VCaP (cell line): Measurements from ENCODE around the gene CPSF3.
"Not testable (repeated sequence)": the region's sequence is repeated elsewhere in the genome, so short reads cannot be mapped to it uniquely, and the experiment has no call there.

Experiments used
- H3K27ac ChIP-seq: fragments of 450-650 bp; 2 replicates; pipeline ENCODE4 v1.5.1; 2017
- TF ChIP-seq, protein P1 (sequence below): fragments of 450-650 bp; conservative IDR thresholded peaks from 2 replicates; pipeline ENCODE4 v1.5.1; 2017; ENCODE audit warnings: mild to moderate bottlenecking, moderate library complexity

Gene CPSF3

GRCh38 chr2:9508931-9509330 is 85.5 kb downstream of the CPSF3 start:
- TF ChIP-seq, protein P1, sequence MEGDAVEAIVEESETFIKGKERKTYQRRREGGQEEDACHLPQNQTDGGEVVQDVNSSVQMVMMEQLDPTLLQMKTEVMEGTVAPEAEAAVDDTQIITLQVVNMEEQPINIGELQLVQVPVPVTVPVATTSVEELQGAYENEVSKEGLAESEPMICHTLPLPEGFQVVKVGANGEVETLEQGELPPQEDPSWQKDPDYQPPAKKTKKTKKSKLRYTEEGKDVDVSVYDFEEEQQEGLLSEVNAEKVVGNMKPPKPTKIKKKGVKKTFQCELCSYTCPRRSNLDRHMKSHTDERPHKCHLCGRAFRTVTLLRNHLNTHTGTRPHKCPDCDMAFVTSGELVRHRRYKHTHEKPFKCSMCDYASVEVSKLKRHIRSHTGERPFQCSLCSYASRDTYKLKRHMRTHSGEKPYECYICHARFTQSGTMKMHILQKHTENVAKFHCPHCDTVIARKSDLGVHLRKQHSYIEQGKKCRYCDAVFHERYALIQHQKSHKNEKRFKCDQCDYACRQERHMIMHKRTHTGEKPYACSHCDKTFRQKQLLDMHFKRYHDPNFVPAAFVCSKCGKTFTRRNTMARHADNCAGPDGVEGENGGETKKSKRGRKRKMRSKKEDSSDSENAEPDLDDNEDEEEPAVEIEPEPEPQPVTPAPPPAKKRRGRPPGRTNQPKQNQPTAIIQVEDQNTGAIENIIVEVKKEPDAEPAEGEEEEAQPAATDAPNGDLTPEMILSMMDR = no peak
- H3K27ac ChIP-seq = no peak overlapping the region

DNA sequence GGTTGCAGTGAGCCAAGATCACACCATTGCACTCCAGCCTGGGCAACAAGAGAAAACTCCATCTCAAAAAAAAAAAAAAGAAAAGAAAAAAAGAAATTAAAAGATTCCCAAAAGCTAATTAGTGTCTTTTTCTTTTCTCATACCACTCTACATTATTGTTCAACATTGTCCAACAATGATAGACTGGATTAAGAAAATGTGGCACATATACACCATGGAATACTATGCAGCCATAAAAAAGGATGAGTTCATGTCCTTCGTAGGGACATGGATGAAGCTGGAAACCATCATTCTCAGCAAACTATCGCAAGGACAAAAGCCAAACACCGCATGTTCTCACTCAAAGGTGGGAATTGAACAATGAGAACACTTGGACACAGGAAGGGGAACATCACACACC is 90.5 kb downstream of the CPSF3 start:
- H3K27ac ChIP-seq = not testable (repeated sequence)

- H3K27ac ChIP-seq = no peak overlapping the region
- TF ChIP-seq, protein P1 = no peak
Observed at GRCh38 chr2:9517118-9517782, 93.8 kb downstream of the CPSF3 start.

GRCh38 chr2:9518163-9518562 is 94.7 kb downstream of the CPSF3 start:
- H3K27ac ChIP-seq = no peak overlapping the region
- TF ChIP-seq, protein P1 = no peak

GRCh38 chr2:9518780-9519179 is 95.3 kb downstream of the CPSF3 start:
- H3K27ac ChIP-seq = no peak overlapping the region
- TF ChIP-seq, protein P1 = no peak

DNA sequence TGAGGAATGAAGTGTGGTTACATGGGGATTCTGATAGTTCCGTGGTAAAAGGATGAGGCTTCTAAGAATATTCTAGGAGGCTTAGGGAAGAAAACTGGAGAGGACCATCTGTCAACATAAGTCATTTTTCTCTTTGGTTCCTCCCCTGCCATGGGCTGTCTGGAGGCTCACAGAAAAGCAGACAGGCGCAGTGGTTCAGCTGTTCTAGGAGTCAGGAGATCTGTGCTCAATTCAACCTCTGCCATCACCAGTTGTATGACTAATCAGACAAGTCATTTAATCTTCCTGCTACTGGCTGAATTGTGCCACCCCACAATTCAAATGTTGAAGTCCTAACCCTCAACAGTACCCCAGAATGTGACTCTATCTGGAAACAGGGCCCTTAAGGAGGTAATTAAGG is 95.8 kb downstream of the CPSF3 start:
- no peak overlapping the region for H3K27ac ChIP-seq
- TF ChIP-seq, protein P1 = no peak
